Stimulated activated naive CD8-positive, alpha-beta T cell treated with anti-CD3 and anti-CD28 coated beads, Interleukin-15, amount 100 ng/mL, for 72 hours (primary cell): ENCODE results near the gene LIN28B.

Experiments used
- ATAC-seq: fragments of 150-1000 bp; cut with Tn5 transposase; 2 replicates; pipeline ENCODE4 v1.10.0; 2021; ENCODE audit warnings: mild to moderate bottlenecking, moderate library complexity
- DNase-seq, 2 donors: peaks; one replicate each; pipeline ENCODE4 v3.0.0; 2021 to 2022
- H3K27ac Mint-ChIP-seq, 2 donors: one replicate each; pipeline ENCODE4 v1.8.0; 2022; ENCODE audit warnings: mild to moderate bottlenecking in 2 of 2, mixed read lengths in 2 of 2, moderate library complexity in 2 of 2
- H3K27me3 Mint-ChIP-seq: one replicate; pipeline ENCODE4 v1.8.0; 2022; ENCODE audit warnings: mixed read lengths
- H3K4me1 Mint-ChIP-seq: one replicate; pipeline ENCODE4 v1.8.0; 2022; ENCODE audit warnings: mild to moderate bottlenecking, mixed read lengths
- H3K4me3 Mint-ChIP-seq, 2 donors: one replicate each; pipeline ENCODE4 v1.8.0; 2022; ENCODE audit warnings: mild to moderate bottlenecking in 2 of 2, mixed read lengths in 2 of 2, moderate library complexity in 1 of 2
- H3K9me3 Mint-ChIP-seq, 2 donors: one replicate each; pipeline ENCODE4 v1.8.0; 2022; ENCODE audit warnings: mixed read lengths in 2 of 2

LIN28B gene

DNA sequence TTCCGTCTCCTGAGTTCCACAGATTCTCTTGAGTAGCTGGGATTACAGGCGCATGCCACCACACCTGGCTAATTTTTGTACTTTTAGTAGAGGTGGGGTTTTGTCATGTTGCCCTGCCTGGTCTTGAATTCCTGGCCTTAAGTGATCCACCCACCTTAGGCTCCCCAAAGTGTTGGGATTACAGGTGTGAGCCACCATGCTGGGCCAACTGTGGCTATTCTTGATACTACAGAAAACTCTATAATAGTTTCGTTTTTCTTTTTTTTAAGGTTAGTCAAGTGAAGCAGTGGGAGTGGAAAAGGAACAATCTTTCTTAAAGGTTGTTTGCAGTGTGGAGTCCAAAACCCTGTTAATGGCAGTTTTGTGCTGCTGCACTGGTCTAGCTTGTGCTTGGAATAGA, 138.2 kb downstream of the LIN28B start:
- DNase-seq: no peak
- Mint-ChIP-seq H3K4me1 (no peaks in the 10 kb centered on the region), H3K27me3 (peaks cover 7% of the 10 kb centered on the region), H3K27ac (no peak overlapping the region), H3K9me3 (no peaks in the 10 kb centered on the region), H3K4me3 (no peak overlapping the region)
- ATAC-seq: no peak

DNA sequence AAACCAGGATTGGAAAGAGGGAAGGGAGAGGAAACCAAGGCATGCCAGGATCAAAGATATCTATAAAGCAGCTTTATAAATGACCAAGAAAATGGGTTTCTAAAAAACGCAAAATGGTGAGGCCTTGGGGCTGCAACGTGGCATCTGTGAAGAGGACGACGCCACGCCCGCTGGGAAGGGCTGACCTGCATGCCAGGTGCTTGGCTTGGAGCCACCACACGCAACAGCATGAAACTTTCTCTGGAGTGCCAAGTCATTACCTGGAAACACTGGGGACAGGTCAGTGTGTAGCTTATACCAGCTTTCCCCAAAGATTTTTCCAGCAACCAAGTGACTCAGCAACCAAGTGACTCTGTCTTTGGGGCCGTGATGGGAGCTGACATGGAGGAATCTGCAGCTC, 140.4 kb downstream of the LIN28B start:
- Mint-ChIP-seq H3K9me3 (no peaks in the 10 kb centered on the region), H3K4me1 (no peaks in the 10 kb centered on the region), H3K4me3 (no peak overlapping the region), H3K27me3 (peaks cover 13% of the 10 kb centered on the region), H3K27ac (peak overlapping the region in 1 of 2 donors; percentile 58)
- ATAC-seq: no peak
- no peak for DNase-seq

DNA sequence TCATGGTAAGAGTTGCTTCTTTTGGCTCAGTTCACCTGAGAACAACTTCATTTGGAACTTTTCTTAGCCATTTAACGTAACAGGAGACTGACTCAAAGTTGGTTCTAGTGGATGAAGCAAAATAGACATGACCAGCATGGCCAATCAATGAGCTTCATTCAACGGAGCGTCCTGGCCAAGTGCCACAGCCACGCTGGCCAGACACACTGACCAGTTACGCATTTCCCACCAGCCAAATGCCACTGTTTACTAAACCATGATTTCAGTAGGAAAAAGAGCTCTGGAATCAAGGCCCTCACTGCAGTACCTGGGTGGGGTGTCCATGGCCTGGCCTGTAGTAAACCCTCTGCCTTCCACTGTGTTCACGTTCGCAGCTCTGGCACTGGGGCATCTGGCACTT, 142.5 kb downstream of the LIN28B start:
- ATAC-seq (no peak), DNase-seq (no peak)
- Mint-ChIP-seq H3K27me3 (peaks cover 15% of the 10 kb centered on the region), H3K4me1 (no peaks in the 10 kb centered on the region), H3K4me3 (no peak overlapping the region), H3K9me3 (no peaks in the 10 kb centered on the region), H3K27ac (no peak overlapping the region)

- Mint-ChIP-seq H3K9me3 (no peaks in the 10 kb centered on the region), H3K4me3 (no peak overlapping the region), H3K4me1 (no peaks in the 10 kb centered on the region), H3K27me3 (peaks cover 22% of the 10 kb centered on the region), H3K27ac (no peak overlapping the region)
- ATAC-seq (no peak), DNase-seq (no peak)
Measured at GRCh38 chr6:105102186-105102585, 145.3 kb downstream of the LIN28B start.

DNA sequence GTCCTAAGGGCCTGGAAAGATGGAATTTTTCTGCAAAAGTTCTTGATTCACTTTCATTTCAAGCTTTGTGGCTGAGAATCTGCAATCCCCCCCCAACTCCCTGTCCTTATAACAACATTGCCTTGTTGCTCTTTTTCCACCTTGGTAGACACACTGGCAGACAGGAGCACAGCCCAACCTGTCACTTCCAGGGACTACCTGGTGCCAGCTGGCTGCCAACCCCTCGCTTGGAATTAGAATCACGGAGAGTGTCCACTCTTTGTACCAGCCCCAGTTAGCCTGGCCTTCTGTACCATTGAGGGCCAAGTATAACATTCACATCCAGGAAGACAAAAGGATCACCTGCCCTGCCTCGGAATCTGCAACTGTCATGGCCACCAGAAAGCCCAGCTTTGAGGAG, 148.2 kb downstream of the LIN28B start:
- no peaks in the 10 kb centered on the region for H3K4me1 Mint-ChIP-seq
- no peak overlapping the region for H3K4me3 Mint-ChIP-seq
- no peak overlapping the region for H3K27ac Mint-ChIP-seq
- ATAC-seq (no peak), DNase-seq (no peak)
- no peaks in the 10 kb centered on the region for H3K9me3 Mint-ChIP-seq
- H3K27me3 Mint-ChIP-seq: peaks cover 35% of the 10 kb centered on the region

- Mint-ChIP-seq H3K27ac (no peak overlapping the region), H3K4me3 (no peak overlapping the region), H3K9me3 (no peaks in the 10 kb centered on the region), H3K27me3 (peaks cover 38% of the 10 kb centered on the region), H3K4me1 (no peaks in the 10 kb centered on the region)
- DNase-seq (no peak), ATAC-seq (no peak)
Measured at GRCh38 chr6:105106260-105106659, 149.4 kb downstream of the LIN28B start.

- Mint-ChIP-seq H3K9me3 (no peaks in the 10 kb centered on the region), H3K4me1 (no peaks in the 10 kb centered on the region), H3K27me3 (peaks cover 38% of the 10 kb centered on the region), H3K4me3 (no peak overlapping the region), H3K27ac (no peak overlapping the region)
- DNase-seq (no peak), ATAC-seq (no peak)
Measured at GRCh38 chr6:105107207-105107606, 150.3 kb downstream of the LIN28B start.

DNA sequence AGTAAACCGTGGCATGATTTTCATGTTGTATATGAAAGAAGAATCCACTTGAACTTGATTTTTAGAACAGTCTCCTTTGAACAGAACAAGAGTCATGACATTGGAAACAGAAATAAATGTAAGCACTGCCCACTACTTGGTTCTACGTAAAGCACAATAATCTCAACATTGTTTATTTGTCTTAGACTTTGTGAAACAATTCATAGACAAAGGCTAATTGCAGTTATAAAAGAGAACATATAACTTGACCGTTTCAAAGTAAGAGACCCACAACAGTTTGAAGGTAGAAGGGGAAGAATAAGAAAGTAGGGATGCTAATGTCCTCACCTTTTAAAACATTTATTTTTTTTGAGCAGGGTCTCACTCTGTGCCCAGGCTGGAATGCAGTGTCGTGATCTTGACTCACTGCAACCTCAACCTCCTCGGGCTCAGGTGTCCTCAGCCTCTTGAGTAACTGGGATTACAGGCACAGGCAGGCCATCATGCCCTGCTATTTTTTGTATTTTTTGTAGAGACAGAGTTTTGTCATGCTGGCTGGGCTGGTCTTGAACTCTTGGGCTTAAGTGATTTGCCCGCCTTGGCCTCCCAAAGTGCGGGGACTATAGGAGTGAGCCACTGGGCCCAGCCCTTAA, 151.8 kb downstream of the LIN28B start:
- ATAC-seq (no peak), DNase-seq (no peak)
- no peak overlapping the region for H3K27ac Mint-ChIP-seq
- no peaks in the 10 kb centered on the region for H3K9me3 Mint-ChIP-seq
- no peaks in the 10 kb centered on the region for H3K4me1 Mint-ChIP-seq
- no peak overlapping the region for H3K4me3 Mint-ChIP-seq
- H3K27me3 Mint-ChIP-seq: peaks cover 36% of the 10 kb centered on the region

GRCh38 chr6:105109955-105110895, 153.3 kb downstream of the LIN28B start:
- Mint-ChIP-seq H3K4me3 (no peak overlapping the region), H3K27ac (no peak overlapping the region), H3K27me3 (peaks cover 26% of the 10 kb centered on the region), H3K9me3 (no peaks in the 10 kb centered on the region), H3K4me1 (no peaks in the 10 kb centered on the region)
- no peak for DNase-seq
- no peak for ATAC-seq

GRCh38 chr6:105111105-105111504, 154.2 kb downstream of the LIN28B start:
- Mint-ChIP-seq H3K4me1 (no peaks in the 10 kb centered on the region), H3K4me3 (no peak overlapping the region), H3K27ac (no peak overlapping the region), H3K27me3 (peaks cover 24% of the 10 kb centered on the region), H3K9me3 (no peaks in the 10 kb centered on the region)
- ATAC-seq (no peak), DNase-seq (no peak)

DNA sequence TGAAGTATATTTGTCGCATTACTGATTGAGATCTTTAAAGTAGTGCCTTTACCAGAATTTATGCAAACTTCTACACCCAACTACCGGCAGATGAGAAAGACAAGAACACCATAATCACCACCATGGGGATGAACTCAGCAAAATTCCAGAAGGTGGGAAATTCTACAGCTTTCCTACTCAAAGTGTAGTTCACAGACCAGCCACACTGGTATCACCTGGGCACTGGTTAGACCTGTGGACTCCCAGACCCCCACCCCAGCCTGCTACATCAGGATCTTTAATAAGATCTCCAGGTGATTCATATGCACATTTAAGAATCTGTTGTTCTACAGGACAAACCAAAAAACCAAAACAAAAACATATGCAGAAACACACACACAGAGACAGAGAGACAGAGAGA, 155.0 kb downstream of the LIN28B start:
- peaks cover 30% of the 10 kb centered on the region for H3K27me3 Mint-ChIP-seq
- no peak overlapping the region for H3K4me3 Mint-ChIP-seq
- no peaks in the 10 kb centered on the region for H3K4me1 Mint-ChIP-seq
- ATAC-seq (no peak), DNase-seq (no peak)
- H3K9me3 Mint-ChIP-seq: no peaks in the 10 kb centered on the region
- H3K27ac Mint-ChIP-seq: no peak overlapping the region

- no peaks in the 10 kb centered on the region for H3K4me1 Mint-ChIP-seq
- H3K27me3 Mint-ChIP-seq: peaks cover 36% of the 10 kb centered on the region
Measured at GRCh38 chr6:105112577-105112976, 155.7 kb downstream of the LIN28B start.

DNA sequence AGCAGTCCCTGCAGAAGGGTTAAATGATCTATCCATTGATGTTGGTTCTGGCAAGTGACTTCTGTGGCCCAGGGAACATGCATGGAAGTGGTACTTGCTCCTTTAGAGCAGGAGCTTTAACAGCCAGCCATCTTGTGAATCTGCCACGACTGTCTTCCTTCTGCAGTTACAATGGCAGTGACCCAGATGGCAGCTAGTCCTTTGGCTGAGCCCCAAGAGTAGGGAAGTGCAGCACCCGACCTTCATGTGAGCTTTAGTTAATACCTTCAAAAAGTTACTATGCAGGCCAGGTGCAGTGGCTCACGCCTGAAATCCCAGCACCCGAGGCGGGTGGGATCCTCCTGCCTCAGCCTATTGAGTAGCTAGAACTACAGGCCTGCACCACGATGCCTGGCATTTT, 156.5 kb downstream of the LIN28B start:
- Mint-ChIP-seq H3K27me3 (peaks cover 33% of the 10 kb centered on the region), H3K27ac (no peak overlapping the region), H3K4me3 (no peak overlapping the region), H3K4me1 (no peaks in the 10 kb centered on the region), H3K9me3 (no peaks in the 10 kb centered on the region)
- ATAC-seq: no peak
- no peak for DNase-seq

More at GRCh38 chr6:105112577-105112976, 155.7 kb downstream of the LIN28B start:
- H3K27ac Mint-ChIP-seq: no peak overlapping the region
- DNase-seq: no peak
- ATAC-seq: no peak
- H3K9me3 Mint-ChIP-seq: no peaks in the 10 kb centered on the region
- H3K4me3 Mint-ChIP-seq: no peak overlapping the region

DNA sequence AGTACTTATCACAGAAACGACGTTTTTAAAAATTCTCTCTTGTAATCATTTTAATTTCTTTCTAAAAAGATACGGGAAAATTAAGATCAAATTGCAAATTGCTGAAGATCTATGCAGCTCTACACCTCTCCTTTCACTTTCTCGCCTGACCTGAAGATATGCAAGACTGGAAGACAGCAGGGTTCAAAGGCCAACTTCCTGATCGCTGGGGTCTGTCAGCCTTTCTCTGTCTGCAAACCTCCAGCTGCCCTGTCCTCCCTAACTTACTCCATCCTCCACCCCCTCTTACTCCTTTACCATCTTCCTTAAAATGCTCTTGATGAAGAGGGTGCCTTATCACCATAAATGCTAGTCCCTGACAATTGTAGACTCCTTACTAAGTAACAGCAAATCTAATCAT, 159.2 kb downstream of the LIN28B start:
- no peak for DNase-seq
- H3K9me3 Mint-ChIP-seq: no peaks in the 10 kb centered on the region
- no peaks in the 10 kb centered on the region for H3K4me1 Mint-ChIP-seq
- H3K4me3 Mint-ChIP-seq: no peak overlapping the region
- no peak for ATAC-seq
- H3K27me3 Mint-ChIP-seq: peaks cover 27% of the 10 kb centered on the region
- H3K27ac Mint-ChIP-seq: no peak overlapping the region

DNA sequence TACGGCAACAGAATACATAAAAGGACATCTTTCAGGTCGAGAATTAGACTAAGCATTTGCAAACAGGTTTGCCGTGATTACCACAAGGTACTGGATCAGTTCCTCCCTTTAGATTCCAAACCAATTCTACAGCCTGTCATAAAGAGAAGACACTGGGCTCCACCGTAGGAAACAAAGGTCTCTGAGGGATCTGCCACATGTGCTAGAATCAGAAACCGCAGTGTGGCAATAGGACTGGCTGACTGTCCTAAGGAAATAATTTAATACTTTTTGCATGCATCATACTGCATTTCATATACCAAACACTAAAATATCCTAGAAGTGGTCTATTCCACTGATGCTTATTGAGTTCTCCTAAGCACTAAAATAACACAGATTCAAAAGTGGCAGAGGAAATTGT, 163.7 kb downstream of the LIN28B start:
- no peaks in the 10 kb centered on the region for H3K9me3 Mint-ChIP-seq
- no peak overlapping the region for H3K27ac Mint-ChIP-seq
- H3K27me3 Mint-ChIP-seq: peaks cover 30% of the 10 kb centered on the region
- no peaks in the 10 kb centered on the region for H3K4me1 Mint-ChIP-seq
- ATAC-seq (no peak), DNase-seq (no peak)
- H3K4me3 Mint-ChIP-seq: no peak overlapping the region

DNA sequence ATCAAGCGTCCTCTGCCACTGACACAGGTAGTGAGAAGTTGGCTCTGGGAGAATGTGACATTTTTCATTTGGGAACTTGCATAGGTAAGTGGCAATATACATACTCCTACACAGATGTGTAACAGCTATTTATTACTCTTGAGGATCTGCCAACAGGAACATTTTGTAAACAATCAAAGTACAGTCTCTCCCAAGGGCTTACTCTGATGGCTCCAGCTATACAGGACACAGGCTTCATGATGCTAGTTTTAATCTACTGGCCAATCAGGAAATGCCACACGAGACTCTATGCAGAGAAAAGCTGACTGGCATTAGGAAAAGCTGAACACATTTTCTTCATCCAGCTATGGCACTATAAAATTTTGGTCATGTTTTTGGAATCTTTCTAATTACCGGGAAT, 165.1 kb downstream of the LIN28B start:
- Mint-ChIP-seq H3K9me3 (no peaks in the 10 kb centered on the region), H3K4me1 (no peaks in the 10 kb centered on the region), H3K27ac (no peak overlapping the region), H3K27me3 (peaks cover 22% of the 10 kb centered on the region), H3K4me3 (no peak overlapping the region)
- ATAC-seq: no peak
- DNase-seq: no peak
